ENCODE measurements around the gene CBLB. TPM values are rescaled to one million over a fixed set of nuclear protein-coding genes. Genes with fewer than 3 reads are reported as not detected.

CBLB gene
- total RNA-seq, 2 experiments from 2014 or later: 24.5 to 38.5 TPM

- no TSS peak for BruUV-seq (replicated peaks)
- Histone ChIP-seq H3K36me3 (ENCODE audit: insufficient read depth, low read length) (peaks cover 45% of the 10 kb centered on the region), H4K20me1 (ENCODE audit: insufficient read depth, low read length) (no peaks in the 10 kb centered on the region), H3K79me2 (ENCODE audit: insufficient read depth, low read depth, low read length) (peaks cover 36% of the 10 kb centered on the region; the same call in 1 of the 2 replicates), H3K9me2 (ENCODE audit: insufficient read depth, low read length) (no peaks in the 10 kb centered on the region), H3K9me3 (ENCODE audit: low read length) (no peaks in the 10 kb centered on the region), H3K4me2 (ENCODE audit: low read length) (peak overlapping the region; percentile 84), H3K4me1 (ENCODE audit: insufficient read depth, low read length, poor library complexity, severe bottlenecking) (peaks cover 85% of the 10 kb centered on the region), H3K27ac (ENCODE audit: low read depth, low read length, poor library complexity, severe bottlenecking) (peak overlapping the region; percentile 88), H2AFZ (ENCODE audit: low read length) (peak overlapping the region; percentile 62; the same call in 1 of the 2 replicates), H3K4me3 (ENCODE audit: low read depth, low read length, poor library complexity, severe bottlenecking) (peak overlapping the region; percentile 60)
- no peak for TF ChIP-seq CTCF (conservative IDR thresholded peaks at IDR 0.05; ENCODE audit: low read length)
- no peak for TF ChIP-seq EZH2phosphoT487 (IDR thresholded peaks at IDR 0.05; ENCODE audit: borderline replicate concordance, low read depth, low read length)
- ChIA-PET CTCF (ENCODE audit: unreplicated experiment) (interaction anchor here (0.6 kb wide), 1 partner anchor 27 kb away, joined by 3 read pairs; no protein-coding TSS in a partner anchor), POLR2A (interaction anchor here (0.6 to 1.2 kb wide), 5 partner anchors 10 to 74 kb away, joined by 3 to 5 read pairs (median 3); no protein-coding TSS in a partner anchor)
- intact Hi-C loops (cut with micrococcal nuclease; ENCODE audit: unreplicated experiment): no loop called here
- peak; percentile 90 for DNase-seq (ENCODE audit: low spot score)
These were observed 6.6 kb downstream of the CBLB start for GRCh38 chr3:105862217-105862616.

- TF ChIP-seq EZH2phosphoT487 (IDR thresholded peaks at IDR 0.05; ENCODE audit: borderline replicate concordance, low read depth, low read length) (no peak), CTCF (conservative IDR thresholded peaks at IDR 0.05; ENCODE audit: low read length) (no peak)
- 0 out of 2 replicates have a peak overlapping the region, but pooled peaks have one; percentile 0 for H2AFZ ChIP-seq (ENCODE audit: low read length)
- peaks cover 86% of the 10 kb centered on the region for H3K4me1 ChIP-seq (ENCODE audit: insufficient read depth, low read length, poor library complexity, severe bottlenecking)
- H3K4me2 ChIP-seq (ENCODE audit: low read length): peak overlapping the region; percentile 34; the same call in 1 of the 2 replicates
- H3K36me3 ChIP-seq (ENCODE audit: insufficient read depth, low read length): peaks cover 40% of the 10 kb centered on the region
- BruUV-seq (replicated peaks): no TSS peak
- POLR2A ChIA-PET: interaction anchor here (1.0 to 1.3 kb wide), 4 partner anchors 26 to 172 kb away, joined by 3 to 7 read pairs (median 4); no protein-coding TSS in a partner anchor
- H4K20me1 ChIP-seq (ENCODE audit: insufficient read depth, low read length): no peaks in the 10 kb centered on the region
- peaks cover 38% of the 10 kb centered on the region; the same call in 1 of the 2 replicates for H3K79me2 ChIP-seq (ENCODE audit: insufficient read depth, low read depth, low read length)
- DNase-seq (ENCODE audit: low spot score): no peak
- H3K9me3 ChIP-seq (ENCODE audit: low read length): no peaks in the 10 kb centered on the region
- no peak overlapping the region for H3K27ac ChIP-seq (ENCODE audit: low read depth, low read length, poor library complexity, severe bottlenecking)
- intact Hi-C loops (cut with micrococcal nuclease; ENCODE audit: unreplicated experiment): no loop called here
- H3K4me3 ChIP-seq (ENCODE audit: low read depth, low read length, poor library complexity, severe bottlenecking): no peak overlapping the region
- CTCF ChIA-PET (ENCODE audit: unreplicated experiment): no interaction called here
- H3K9me2 ChIP-seq (ENCODE audit: insufficient read depth, low read length): no peaks in the 10 kb centered on the region
These were observed 8.2 kb downstream of the CBLB start for GRCh38 chr3:105860641-105861040.

- no peaks in the 10 kb centered on the region for H3K9me2 ChIP-seq (ENCODE audit: insufficient read depth, low read length)
- POLR2A ChIA-PET: interaction anchor here (0.8 to 3.0 kb wide), 12 partner anchors 9 to 70 kb away, joined by 3 to 37 read pairs (median 5); partner anchors contain the start of gene CBLB
- peaks cover 46% of the 10 kb centered on the region; the same call in 1 of the 2 replicates for H3K79me2 ChIP-seq (ENCODE audit: insufficient read depth, low read depth, low read length)
- peak overlapping the region; percentile 30; the same call in 1 of the 2 replicates for H2AFZ ChIP-seq (ENCODE audit: low read length)
- H3K27ac ChIP-seq (ENCODE audit: low read depth, low read length, poor library complexity, severe bottlenecking): peak overlapping the region; percentile 58
- H3K36me3 ChIP-seq (ENCODE audit: insufficient read depth, low read length): peaks cover 32% of the 10 kb centered on the region
- H3K4me1 ChIP-seq (ENCODE audit: insufficient read depth, low read length, poor library complexity, severe bottlenecking): peaks cover 87% of the 10 kb centered on the region
- CTCF ChIA-PET (ENCODE audit: unreplicated experiment): no interaction called here
- H4K20me1 ChIP-seq (ENCODE audit: insufficient read depth, low read length): no peaks in the 10 kb centered on the region
- TF ChIP-seq CTCF (conservative IDR thresholded peaks at IDR 0.05; ENCODE audit: low read length) (no peak), EZH2phosphoT487 (IDR thresholded peaks at IDR 0.05; ENCODE audit: borderline replicate concordance, low read depth, low read length) (no peak)
- peak overlapping the region; percentile 51 for H3K4me2 ChIP-seq (ENCODE audit: low read length)
- no peak for DNase-seq (ENCODE audit: low spot score)
- peak overlapping the region; percentile 5 for H3K4me3 ChIP-seq (ENCODE audit: low read depth, low read length, poor library complexity, severe bottlenecking)
- BruUV-seq (replicated peaks): no TSS peak
- peaks cover 11% of the 10 kb centered on the region; the same call in 1 of the 2 replicates for H3K9me3 ChIP-seq (ENCODE audit: low read length)
- intact Hi-C loops (cut with micrococcal nuclease; ENCODE audit: unreplicated experiment): no loop called here
These were observed 10.8 kb downstream of the CBLB start for GRCh38 chr3:105858017-105858416.

Data from OCI-LY7 (cell line).